Muscle of back (tissue), 13 donors: ENCODE data around the gene ETNPPL. TPM values are rescaled to one million over a fixed set of nuclear protein-coding genes. Genes with fewer than 3 reads are reported as not detected.

ENCODE experiments used
- DNase-seq, 3 donors: peaks; one replicate each; pipeline versions ENCODE4 v3.0.0 to v3.0.0-alpha.2; 2013
- long read RNA-seq, 9 donors: transcript quantifications; one replicate each; lab custom pipeline, GENCODE V29; 2026
- polyA plus RNA-seq, 10 donors: library from polyadenylated mRNA; unstranded; fragments of 120-200 nt; gene quantifications; one replicate each; pipeline ENCODE4 v1.2.1, GENCODE V29; 2013; ENCODE audit not compliant: insufficient read length in 10 of 10

Gene ETNPPL
- polyA plus RNA-seq = under 1 TPM in 1 of 10 donors, not detected in 9; 0.28 TPM
- long read RNA-seq, donor 1 = 0 reads
- long read RNA-seq, donor 2 = 0 reads
- long read RNA-seq, donor 3 = 0 reads
- long read RNA-seq, donor 4 = 0 reads
- long read RNA-seq, donor 5 = 0 reads
- long read RNA-seq, donor 6 = 0 reads
- long read RNA-seq, donor 7 = 0 reads
- long read RNA-seq, donor 8 = 0 reads
- long read RNA-seq, donor 9 = 0 reads

GRCh38 chr4:108762559-108763225 is at the start of gene ETNPPL:
Gene ETNPPL (minus strand): TSS chr4:108763053. CDS start chr4:108762898, 155 bp downstream.
- peak; percentile 3 to 56 (median 30) for DNase-seq

GRCh38 chr4:108811486-108811885 is 48.6 kb upstream of the ETNPPL start:
- DNase-seq = no peak

GRCh38 chr4:108810087-108810486 is 47.2 kb upstream of the ETNPPL start:
- DNase-seq = no peak

- no peak for DNase-seq
Measured at GRCh38 chr4:108804648-108805273, 41.9 kb upstream of the ETNPPL start.

GRCh38 chr4:108799306-108799705 is 36.5 kb upstream of the ETNPPL start:
- DNase-seq = no peak

- DNase-seq = no peak
Measured at GRCh38 chr4:108796173-108796572, 33.3 kb upstream of the ETNPPL start.

GRCh38 chr4:108795733-108796132 is 32.9 kb upstream of the ETNPPL start:
- DNase-seq = no peak

GRCh38 chr4:108794136-108794535 is 31.3 kb upstream of the ETNPPL start:
- no peak for DNase-seq

- DNase-seq = no peak
Measured at GRCh38 chr4:108793415-108793814, 30.6 kb upstream of the ETNPPL start.

- no peak for DNase-seq
Measured at GRCh38 chr4:108788731-108789130, 25.9 kb upstream of the ETNPPL start.

GRCh38 chr4:108787724-108788123 is 24.9 kb upstream of the ETNPPL start:
- DNase-seq = no peak

GRCh38 chr4:108787106-108787505 is 24.3 kb upstream of the ETNPPL start:
- DNase-seq = no peak

GRCh38 chr4:108786351-108786750 is 23.5 kb upstream of the ETNPPL start:
- DNase-seq = no peak

- DNase-seq = no peak
Measured at GRCh38 chr4:108783665-108784463, 21.0 kb upstream of the ETNPPL start.

GRCh38 chr4:108779958-108780357 is 17.1 kb upstream of the ETNPPL start:
- no peak for DNase-seq

GRCh38 chr4:108777388-108777787 is 14.5 kb upstream of the ETNPPL start:
- DNase-seq = no peak

GRCh38 chr4:108775921-108776320 is 13.1 kb upstream of the ETNPPL start:
- DNase-seq = no peak

GRCh38 chr4:108774809-108775530 is 12.1 kb upstream of the ETNPPL start:
- no peak for DNase-seq

GRCh38 chr4:108772402-108772801 is 9.5 kb upstream of the ETNPPL start:
- no peak for DNase-seq

GRCh38 chr4:108766058-108766457 is 3.2 kb upstream of the ETNPPL start:
- DNase-seq = no peak

- no peak for DNase-seq
Measured at GRCh38 chr4:108763986-108764385, 1.1 kb upstream of the ETNPPL start.

GRCh38 chr4:108763226-108763593 is 357 bp upstream of the ETNPPL start:
- DNase-seq = peak in 1 of 3 donors; percentile 40
